ENCODE results near the gene LAG3.
A peak's percentile ranks its signal among the peaks of the same experiment; 100 is the strongest.

LAG3 gene

GRCh38 chr12:6765634-6766581, 6.4 kb upstream of the LAG3 start, which contains the start of gene PTMS:
Gene PTMS, plus strand, starts transcription at chr12:6766363. Its CDS starts 343 bp downstream, at chr12:6766706.
- no peak within 1 kb of the TSS for H3K27ac ChIP-seq (ENCODE audit: low read depth, low read length)
- peak within 1 kb of the TSS; percentile 89 for H3K4me2 ChIP-seq (ENCODE audit: low read depth, low read length, poor library complexity, severe bottlenecking)
- peak within 1 kb of the TSS; percentile 70 for H3K4me3 ChIP-seq (ENCODE audit: insufficient read depth, low read length, poor library complexity, severe bottlenecking)
- no peaks in the 10 kb centered on the region for H4K20me1 ChIP-seq (ENCODE audit: low read depth, low read length)
- no peaks in the 10 kb centered on the region for H3F3A ChIP-seq (ENCODE audit: insufficient read depth)
- no peaks in the 10 kb centered on the region for H3K9me2 ChIP-seq (replicated peaks; ENCODE audit: insufficient read depth, low read length)
- H3K27me3 ChIP-seq (ENCODE audit: low read length), result no peaks in the 10 kb centered on the region
- H3K36me3 ChIP-seq (ENCODE audit: low read length), result no peaks in the 10 kb centered on the region
- H2AFZ ChIP-seq (ENCODE audit: low read depth, low read length, severe bottlenecking), result peak within 1 kb of the TSS; percentile 80
- no peaks in the 10 kb centered on the region for H3K9me3 ChIP-seq (ENCODE audit: insufficient read depth, low read length)
- TF ChIP-seq CTCF (IDR thresholded peaks at IDR 0.05; ENCODE audit: insufficient read depth, low read length, poor library complexity, severe bottlenecking) (no peak), EZH2phosphoT487 (conservative IDR thresholded peaks at IDR 0.05; ENCODE audit: low read length) (no peak)
- no peaks in the 10 kb centered on the region for H3K79me2 ChIP-seq (ENCODE audit: insufficient read depth, low read length)
- peak within 1 kb of the TSS; percentile 54 for H3K9ac ChIP-seq (ENCODE audit: low read length)

GRCh38 chr12:6766651-6767349, 5.5 kb upstream of the LAG3 start:
- Histone ChIP-seq H3K27me3 (ENCODE audit: low read length) (no peaks in the 10 kb centered on the region), H3K9ac (ENCODE audit: low read length) (peak overlapping the region; percentile 54), H3K79me2 (ENCODE audit: insufficient read depth, low read length) (no peaks in the 10 kb centered on the region), H4K20me1 (ENCODE audit: low read depth, low read length) (no peaks in the 10 kb centered on the region), H3K27ac (ENCODE audit: low read depth, low read length) (no peak overlapping the region), H3K9me2 (replicated peaks; ENCODE audit: insufficient read depth, low read length) (no peaks in the 10 kb centered on the region), H3K9me3 (ENCODE audit: insufficient read depth, low read length) (no peaks in the 10 kb centered on the region), H3K4me3 (ENCODE audit: insufficient read depth, low read length, poor library complexity, severe bottlenecking) (peak overlapping the region; percentile 70), H3K36me3 (ENCODE audit: low read length) (no peaks in the 10 kb centered on the region), H3K4me2 (ENCODE audit: low read depth, low read length, poor library complexity, severe bottlenecking) (peak overlapping the region; percentile 89), H3F3A (ENCODE audit: insufficient read depth) (no peaks in the 10 kb centered on the region), H2AFZ (ENCODE audit: low read depth, low read length, severe bottlenecking) (peak overlapping the region; percentile 80)
- TF ChIP-seq CTCF (IDR thresholded peaks at IDR 0.05; ENCODE audit: insufficient read depth, low read length, poor library complexity, severe bottlenecking) (peak; percentile 50), EZH2phosphoT487 (conservative IDR thresholded peaks at IDR 0.05; ENCODE audit: low read length) (peak; percentile 94; the same call in 1 of the 2 replicates)

GRCh38 chr12:6767353-6768319, 4.7 kb upstream of the LAG3 start:
- Histone ChIP-seq H3K36me3 (ENCODE audit: low read length) (no peaks in the 10 kb centered on the region), H3F3A (ENCODE audit: insufficient read depth) (no peaks in the 10 kb centered on the region), H3K4me2 (ENCODE audit: low read depth, low read length, poor library complexity, severe bottlenecking) (peak overlapping the region; percentile 89), H3K4me3 (ENCODE audit: insufficient read depth, low read length, poor library complexity, severe bottlenecking) (peak overlapping the region; percentile 70), H2AFZ (ENCODE audit: low read depth, low read length, severe bottlenecking) (peak overlapping the region; percentile 80), H3K27me3 (ENCODE audit: low read length) (no peaks in the 10 kb centered on the region), H3K9me3 (ENCODE audit: insufficient read depth, low read length) (no peaks in the 10 kb centered on the region), H4K20me1 (ENCODE audit: low read depth, low read length) (no peaks in the 10 kb centered on the region), H3K79me2 (ENCODE audit: insufficient read depth, low read length) (no peaks in the 10 kb centered on the region), H3K9ac (ENCODE audit: low read length) (peak overlapping the region; percentile 54), H3K9me2 (replicated peaks; ENCODE audit: insufficient read depth, low read length) (no peaks in the 10 kb centered on the region), H3K27ac (ENCODE audit: low read depth, low read length) (no peak overlapping the region)
- TF ChIP-seq CTCF (IDR thresholded peaks at IDR 0.05; ENCODE audit: insufficient read depth, low read length, poor library complexity, severe bottlenecking), result no peak
- no peak for TF ChIP-seq EZH2phosphoT487 (conservative IDR thresholded peaks at IDR 0.05; ENCODE audit: low read length)
